K562 (cell line): Measurements from ENCODE around the gene NPAS3. TPM values are rescaled to one million over a fixed set of nuclear protein-coding genes. Genes with fewer than 3 reads are reported as not detected.

Source experiments
- ATAC-seq: fragments of 200-7000 bp; cut with Tn5 transposase; 3 replicates; pipeline ENCODE4 v1.9.1; 2020; ENCODE audit warnings: moderate library complexity
- BruUV-seq: library from RNA; stranded (reverse); fragments of 400-500 nt; replicated peaks from 2 replicates; lab custom pipeline; 2021; lab: Mats Ljungman, UMichigan
- CTCF ChIA-PET: fragments of 300-600 bp; formaldehyde crosslinking; extraction: SDS; loops from one replicate; lab custom pipeline; 2021; ENCODE audit warnings: low intra/inter-chr PET ratio; lab: Yijun Ruan, JAX
- POLR2A ChIA-PET: fragments of 300-600, 350-650 bp; sonication (Branson Sonifier 250); formaldehyde crosslinking; extraction: SDS; loops from one replicate; lab custom pipeline; 2021; ENCODE audit warnings: antibody characterized with exemption, inconsistent platforms; lab: Yijun Ruan, JAX
- DNase-seq, 4 experiments: peaks; one replicate each; pipeline versions ENCODE4 v3.0.0 to v3.0.0-alpha.2; 2011 to 2018; ENCODE audit warnings: low spot score in 3 of 4, mixed read lengths in 3 of 4; ENCODE audit errors: extremely low read depth in 1 of 4
- FAIRE-seq: peaks from 2 replicates; lab custom pipeline; 2011; peaks lifted over from hg19 to GRCh38; lab: Jason Lieb, UNC
- H2AFZ ChIP-seq: 2 replicates; pipeline ENCODE4 v1.6.0; 2011; ENCODE audit warnings: low read depth, low read length, control low read depth, inconsistent platforms
- H3K27ac ChIP-seq: fragments of 200-600 bp; 3 replicates; pipeline ENCODE4 v1.8.0; 2011; ENCODE audit warnings: low read depth, mild to moderate bottlenecking, control low read depth, inconsistent platforms, low read length, moderate library complexity, mixed read lengths; ENCODE audit errors: extremely low read depth
- H3K27me3 ChIP-seq, 2 experiments: fragments of 300-600 bp in 1 of 2; 2 replicates in 1 of 2; 3 replicates in 1 of 2; pipeline versions ENCODE4 v1.6.0 to v1.8.0; 2011; ENCODE audit warnings: inconsistent platforms in 2 of 2, low read length in 2 of 2, mild to moderate bottlenecking in 1 of 2, mixed read lengths in 1 of 2, moderate library complexity in 1 of 2; ENCODE audit not compliant: control insufficient read depth in 2 of 2, insufficient read depth in 2 of 2
- H3K36me3 ChIP-seq: fragments of 300-600 bp; 3 replicates; pipeline ENCODE4 v1.8.0; 2011; ENCODE audit warnings: mild to moderate bottlenecking, low read length, inconsistent platforms; ENCODE audit not compliant: control insufficient read depth, insufficient read depth
- H3K4me1 ChIP-seq, 2 experiments: fragments of 200-600 bp in 1 of 2; replicated peaks in 1 of 2; 2 replicates in 1 of 2; 3 replicates in 1 of 2; pipeline versions ENCODE4 v1.5.1 to v1.8.0; 2011; ENCODE audit warnings: inconsistent platforms in 2 of 2, low read length in 2 of 2, mild to moderate bottlenecking in 1 of 2, mixed read lengths in 1 of 2, moderate library complexity in 1 of 2; ENCODE audit not compliant: control insufficient read depth in 2 of 2, insufficient read depth in 2 of 2
- H3K4me2 ChIP-seq: 2 replicates; pipeline ENCODE4 v1.6.1; 2011; ENCODE audit warnings: low read length, control low read depth, inconsistent platforms, mixed read lengths; ENCODE audit not compliant: insufficient read depth
- H3K4me3 ChIP-seq: fragments of 200-600 bp; sonication (generic), shearing (Covaris generic); 2 replicates; pipeline ENCODE4 v1.5.1; 2016; ENCODE audit warnings: control low read depth, inconsistent platforms
- H3K79me2 ChIP-seq: fragments of 200-600 bp; 3 replicates; pipeline ENCODE4 v1.8.0; 2011; ENCODE audit warnings: low read length, inconsistent platforms; ENCODE audit not compliant: control insufficient read depth, insufficient read depth
- H3K9ac ChIP-seq, 2 experiments: 2 replicates each; pipeline versions ENCODE4 v1.6.0 to v1.6.1; 2011; ENCODE audit warnings: low read depth in 2 of 2, low read length in 2 of 2, control low read depth in 1 of 2, inconsistent platforms in 1 of 2, mild to moderate bottlenecking in 1 of 2, mixed read lengths in 1 of 2; ENCODE audit not compliant: insufficient read depth in 1 of 2
- H3K9me1 ChIP-seq: one replicate; pipeline ENCODE4 v1.6.0; 2011; ENCODE audit warnings: inconsistent platforms, mild to moderate bottlenecking, low read length, moderate library complexity; ENCODE audit not compliant: control insufficient read depth, insufficient read depth
- H3K9me3 ChIP-seq: replicated peaks from 2 replicates; pipeline ENCODE4 v1.5.1; 2011; ENCODE audit warnings: low read depth, low read length, inconsistent platforms; ENCODE audit not compliant: control insufficient read depth, insufficient read depth
- H4K20me1 ChIP-seq: replicated peaks from 2 replicates; pipeline ENCODE4 v1.6.1; 2011; ENCODE audit warnings: low read length, inconsistent platforms, mixed read lengths; ENCODE audit not compliant: control insufficient read depth, insufficient read depth
- PREB ChIP-seq: sonication (generic); formaldehyde crosslinking; IDR thresholded peaks from 2 replicates; pipeline ENCODE4 v1.8.1; 2023; ENCODE audit warnings: mild to moderate bottlenecking, missing genetic modification reagents
- RREB1 ChIP-seq: fragments of 250-450 bp; sonication (Bioruptor Pico); IDR thresholded peaks from 2 replicates; pipeline ENCODE4 v1.4.0; 2020
- TRIM25 ChIP-seq: fragments of 450-650 bp; IDR thresholded peaks from 2 replicates; pipeline ENCODE4 v1.7.0; 2016; ENCODE audit warnings: borderline replicate concordance
- USF2 ChIP-seq: sonication (generic); formaldehyde crosslinking; IDR thresholded peaks from 2 replicates; pipeline ENCODE4 v1.5.0; 2020; ENCODE audit warnings: missing genetic modification reagents
- ZBTB5 ChIP-seq: fragments of 450-650 bp; IDR thresholded peaks from 2 replicates; pipeline ENCODE4 v1.6.1; 2017; ENCODE audit warnings: antibody characterized with exemption
- WGBS: fragments of 100-300 bp; shearing (Covaris generic); methylation state at CpG from one replicate; pipeline ENCODE4 v1.1.6; 2016; ENCODE audit warnings: low coverage, mixed read lengths; ENCODE audit not compliant: insufficient coverage; ENCODE audit errors: missing lambda C conversion rate; 5-methylcytosine and 5-hydroxymethylcytosine counted together
- in situ Hi-C: fragments of 300-500 bp; cut with MboI; formaldehyde crosslinking; loops from 4 replicates; pipeline ENCODE4 v1.15.0; 2018; ENCODE audit warnings: inconsistent platforms, mixed read lengths
- intact Hi-C: fragments of 100-400 bp; cut with micrococcal nuclease; formaldehyde crosslinking; loops from 2 replicates; pipeline ENCODE4 v1.14.2; 2022
- polyA plus RNA-seq, 8 experiments: library from polyadenylated mRNA; depleted of rRNA in 4 of 8; stranded (reverse) in 5 of 8; unstranded in 3 of 8; fragments of >200 nt; fragmentation: Nextera tagmentation in 2 of 8; fragmentation: Illumina TruSeq in 1 of 8; extraction: Ambion mirVana in 2 of 8; extraction: Trizol in 1 of 8; gene quantifications; 2 replicates each; pipeline versions ENCODE4 v1.2.1 to v1.2.3, GENCODE V29; 2011 to 2014; ENCODE audit warnings: inconsistent platforms in 1 of 8, missing spikeins in 1 of 8
- total RNA-seq, 7 experiments: library from RNA; depleted of rRNA in 6 of 7; stranded (reverse); fragments of >200 nt in 6 of 7; fragmentation: Illumina TruSeq in 2 of 7; extraction: Trizol in 2 of 7; gene quantifications; 2 replicates each; pipeline versions ENCODE4 v1.2.1 to v1.2.3, GENCODE V29; 2011 to 2021; ENCODE audit warnings: low replicate concordance in 1 of 7

The NPAS3 gene
- total and polyA plus RNA-seq, 9 of the 15 experiments (the other 6 are each of a cell fraction or from before 2014, with no cell fraction given) = 0.04 TPM; not detected in 8

- Histone ChIP-seq H3K27me3 (no peaks in the 10 kb centered on the region), H3K9me1 (no peaks in the 10 kb centered on the region), H4K20me1 (no peaks in the 10 kb centered on the region), H3K4me3 (no peak overlapping the region), H2AFZ (no peak overlapping the region), H3K36me3 (no peaks in the 10 kb centered on the region), H3K27ac (no peak overlapping the region), H3K9ac (no peak overlapping the region), H3K79me2 (no peaks in the 10 kb centered on the region), H3K4me1 (no peaks in the 10 kb centered on the region), H3K4me2 (no peak overlapping the region), H3K9me3 (no peaks in the 10 kb centered on the region)
- in situ Hi-C loops (no loop called here), intact Hi-C loops (no loop called here)
- ATAC-seq (no peak), FAIRE-seq (no peak), DNase-seq (no peak)
- WGBS = 10% methylated on average over 5 of the region's 5 CpGs
- ChIA-PET CTCF (no interaction called here), POLR2A (no interaction called here)
- BruUV-seq = no TSS peak
- no peak for TF ChIP-seq PREB
- TF ChIP-seq RREB1 (CRISPR knock-in tag) = no peak
- TF ChIP-seq ZBTB5 = no peak
- no peak for TF ChIP-seq USF2 (CRISPR knock-in tag)
- TF ChIP-seq TRIM25 = no peak
These were observed 347.4 kb downstream of the NPAS3 start for GRCh38 chr14:33285902-33286700.
